ENCODE results near the gene C1orf198. TPM values are rescaled to one million over a fixed set of nuclear protein-coding genes. Genes with fewer than 3 reads are reported as not detected.

C1orf198 gene
- total and polyA plus RNA-seq, 4 donors, result 3.9 to 11.1 (median 10.4) TPM

DNA sequence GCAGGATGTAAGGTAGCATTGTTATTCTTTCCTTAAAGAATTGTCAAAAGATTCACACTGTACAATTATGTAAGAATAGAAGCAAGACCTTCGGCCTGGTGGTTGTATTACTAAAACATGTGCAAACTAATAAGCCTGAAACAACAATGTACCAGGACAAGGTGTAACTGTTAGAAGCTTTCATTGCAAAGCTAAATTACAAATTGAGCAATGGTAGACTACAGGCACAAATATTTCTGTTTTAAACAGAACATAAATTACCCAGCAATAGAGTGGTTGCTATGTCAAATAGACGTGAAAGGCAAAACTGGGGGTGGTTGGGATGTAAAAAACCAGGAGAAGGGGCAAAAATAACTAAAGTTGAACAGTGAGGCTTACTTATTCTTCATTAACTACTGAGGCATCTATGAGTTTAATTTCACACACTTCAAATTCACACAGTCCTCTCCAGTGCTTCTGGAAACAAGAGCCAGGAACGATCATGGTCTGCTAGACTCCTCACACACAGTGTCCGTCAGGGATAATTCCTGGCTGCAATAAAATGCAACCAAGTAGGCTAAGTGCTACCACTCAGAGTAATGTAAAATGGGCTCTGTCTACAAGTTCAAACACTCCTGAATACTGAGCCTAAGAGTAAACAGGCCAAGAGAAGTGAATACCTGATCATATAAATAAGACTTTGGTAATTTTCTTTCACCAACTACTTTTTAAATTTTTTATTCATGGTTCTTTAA is 39.3 kb upstream of the C1orf198 start (continued):
- no peak for TF ChIP-seq FOXA2 (IDR thresholded peaks at IDR 0.05)

DNA sequence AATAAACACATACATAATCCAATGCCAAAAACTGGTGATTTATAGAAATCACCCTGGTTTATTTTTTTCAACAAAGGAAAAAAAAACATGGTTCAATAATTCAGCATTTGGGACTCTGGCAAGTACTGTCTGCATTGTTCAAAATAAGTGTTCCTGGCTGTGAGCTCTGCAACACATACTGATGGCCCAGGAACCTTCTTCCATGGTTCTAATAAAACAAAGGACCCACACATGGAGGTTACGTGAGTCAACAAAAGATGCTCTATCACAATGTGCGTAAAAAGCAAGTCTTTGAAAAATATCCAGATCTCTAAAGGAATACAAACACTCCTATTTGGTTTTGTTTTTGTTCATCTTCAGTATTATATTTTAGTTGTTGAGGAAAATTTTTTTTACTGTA is 37.9 kb upstream of the C1orf198 start:
- 97% methylated on average over 2 of the region's 2 CpGs for WGBS

More for the DNA sequence above, 37.9 kb upstream of the C1orf198 start:
- TF ChIP-seq NR2F2 (IDR thresholded peaks at IDR 0.05) (no peak), TAF1 (conservative IDR thresholded peaks at IDR 0.05) (no peak), YY1 (IDR thresholded peaks at IDR 0.05) (no peak), RAD21 (IDR thresholded peaks at IDR 0.05) (no peak), HNF4A (conservative IDR thresholded peaks at IDR 0.05) (no peak), FOXA1 (IDR thresholded peaks at IDR 0.05) (no peak), SP1 (IDR thresholded peaks at IDR 0.05) (no peak), FOXA2 (IDR thresholded peaks at IDR 0.05) (no peak), HNF4G (IDR thresholded peaks at IDR 0.05) (no peak)
- TF ChIP-seq, protein P1, sequence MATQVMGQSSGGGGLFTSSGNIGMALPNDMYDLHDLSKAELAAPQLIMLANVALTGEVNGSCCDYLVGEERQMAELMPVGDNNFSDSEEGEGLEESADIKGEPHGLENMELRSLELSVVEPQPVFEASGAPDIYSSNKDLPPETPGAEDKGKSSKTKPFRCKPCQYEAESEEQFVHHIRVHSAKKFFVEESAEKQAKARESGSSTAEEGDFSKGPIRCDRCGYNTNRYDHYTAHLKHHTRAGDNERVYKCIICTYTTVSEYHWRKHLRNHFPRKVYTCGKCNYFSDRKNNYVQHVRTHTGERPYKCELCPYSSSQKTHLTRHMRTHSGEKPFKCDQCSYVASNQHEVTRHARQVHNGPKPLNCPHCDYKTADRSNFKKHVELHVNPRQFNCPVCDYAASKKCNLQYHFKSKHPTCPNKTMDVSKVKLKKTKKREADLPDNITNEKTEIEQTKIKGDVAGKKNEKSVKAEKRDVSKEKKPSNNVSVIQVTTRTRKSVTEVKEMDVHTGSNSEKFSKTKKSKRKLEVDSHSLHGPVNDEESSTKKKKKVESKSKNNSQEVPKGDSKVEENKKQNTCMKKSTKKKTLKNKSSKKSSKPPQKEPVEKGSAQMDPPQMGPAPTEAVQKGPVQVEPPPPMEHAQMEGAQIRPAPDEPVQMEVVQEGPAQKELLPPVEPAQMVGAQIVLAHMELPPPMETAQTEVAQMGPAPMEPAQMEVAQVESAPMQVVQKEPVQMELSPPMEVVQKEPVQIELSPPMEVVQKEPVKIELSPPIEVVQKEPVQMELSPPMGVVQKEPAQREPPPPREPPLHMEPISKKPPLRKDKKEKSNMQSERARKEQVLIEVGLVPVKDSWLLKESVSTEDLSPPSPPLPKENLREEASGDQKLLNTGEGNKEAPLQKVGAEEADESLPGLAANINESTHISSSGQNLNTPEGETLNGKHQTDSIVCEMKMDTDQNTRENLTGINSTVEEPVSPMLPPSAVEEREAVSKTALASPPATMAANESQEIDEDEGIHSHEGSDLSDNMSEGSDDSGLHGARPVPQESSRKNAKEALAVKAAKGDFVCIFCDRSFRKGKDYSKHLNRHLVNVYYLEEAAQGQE (IDR thresholded peaks at IDR 0.05), result no peak
- TF ChIP-seq, protein P2, sequence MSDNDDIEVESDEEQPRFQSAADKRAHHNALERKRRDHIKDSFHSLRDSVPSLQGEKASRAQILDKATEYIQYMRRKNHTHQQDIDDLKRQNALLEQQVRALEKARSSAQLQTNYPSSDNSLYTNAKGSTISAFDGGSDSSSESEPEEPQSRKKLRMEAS (IDR thresholded peaks at IDR 0.05), result no peak
- TF ChIP-seq, protein P3, sequence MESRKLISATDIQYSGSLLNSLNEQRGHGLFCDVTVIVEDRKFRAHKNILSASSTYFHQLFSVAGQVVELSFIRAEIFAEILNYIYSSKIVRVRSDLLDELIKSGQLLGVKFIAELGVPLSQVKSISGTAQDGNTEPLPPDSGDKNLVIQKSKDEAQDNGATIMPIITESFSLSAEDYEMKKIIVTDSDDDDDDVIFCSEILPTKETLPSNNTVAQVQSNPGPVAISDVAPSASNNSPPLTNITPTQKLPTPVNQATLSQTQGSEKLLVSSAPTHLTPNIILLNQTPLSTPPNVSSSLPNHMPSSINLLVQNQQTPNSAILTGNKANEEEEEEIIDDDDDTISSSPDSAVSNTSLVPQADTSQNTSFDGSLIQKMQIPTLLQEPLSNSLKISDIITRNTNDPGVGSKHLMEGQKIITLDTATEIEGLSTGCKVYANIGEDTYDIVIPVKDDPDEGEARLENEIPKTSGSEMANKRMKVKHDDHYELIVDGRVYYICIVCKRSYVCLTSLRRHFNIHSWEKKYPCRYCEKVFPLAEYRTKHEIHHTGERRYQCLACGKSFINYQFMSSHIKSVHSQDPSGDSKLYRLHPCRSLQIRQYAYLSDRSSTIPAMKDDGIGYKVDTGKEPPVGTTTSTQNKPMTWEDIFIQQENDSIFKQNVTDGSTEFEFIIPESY (IDR thresholded peaks at IDR 0.05), result no peak
- TF ChIP-seq, protein P4, sequence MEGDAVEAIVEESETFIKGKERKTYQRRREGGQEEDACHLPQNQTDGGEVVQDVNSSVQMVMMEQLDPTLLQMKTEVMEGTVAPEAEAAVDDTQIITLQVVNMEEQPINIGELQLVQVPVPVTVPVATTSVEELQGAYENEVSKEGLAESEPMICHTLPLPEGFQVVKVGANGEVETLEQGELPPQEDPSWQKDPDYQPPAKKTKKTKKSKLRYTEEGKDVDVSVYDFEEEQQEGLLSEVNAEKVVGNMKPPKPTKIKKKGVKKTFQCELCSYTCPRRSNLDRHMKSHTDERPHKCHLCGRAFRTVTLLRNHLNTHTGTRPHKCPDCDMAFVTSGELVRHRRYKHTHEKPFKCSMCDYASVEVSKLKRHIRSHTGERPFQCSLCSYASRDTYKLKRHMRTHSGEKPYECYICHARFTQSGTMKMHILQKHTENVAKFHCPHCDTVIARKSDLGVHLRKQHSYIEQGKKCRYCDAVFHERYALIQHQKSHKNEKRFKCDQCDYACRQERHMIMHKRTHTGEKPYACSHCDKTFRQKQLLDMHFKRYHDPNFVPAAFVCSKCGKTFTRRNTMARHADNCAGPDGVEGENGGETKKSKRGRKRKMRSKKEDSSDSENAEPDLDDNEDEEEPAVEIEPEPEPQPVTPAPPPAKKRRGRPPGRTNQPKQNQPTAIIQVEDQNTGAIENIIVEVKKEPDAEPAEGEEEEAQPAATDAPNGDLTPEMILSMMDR (IDR thresholded peaks at IDR 0.05; ENCODE audit: low read depth, low read length, missing input control), result no peak
- Histone ChIP-seq H3K4me3 (ENCODE audit: low read depth in 1 of 3, low read length in 3 of 3) (no peak overlapping the region), H3K9ac (ENCODE audit: low read depth in 1 of 2, low read length in 2 of 2) (no peak overlapping the region), H3K4me1 (ENCODE audit: control insufficient read depth in 4 of 4, insufficient read depth in 4 of 4, low read length in 3 of 4) (peaks cover 0 to 3% (median 0%) of the 10 kb centered on the region in 4 donors), H3K9me3 (ENCODE audit: control insufficient read depth in 4 of 4, low read length in 3 of 4) (no peaks in the 10 kb centered on the region), H3K27me3 (ENCODE audit: control insufficient read depth in 4 of 4, insufficient read depth in 4 of 4, low read length in 3 of 4) (no peaks in the 10 kb centered on the region), H3K36me3 (ENCODE audit: control insufficient read depth in 4 of 4, insufficient read depth in 3 of 4, low read depth in 1 of 4, low read length in 3 of 4) (peaks cover 1 to 16% (median 8%) of the 10 kb centered on the region in 4 donors), H3K27ac (ENCODE audit: low read depth in 1 of 2, low read length in 2 of 2) (no peak overlapping the region)
- DNase-seq (ENCODE audit: low spot score), result no peak
